Daoy (cell line): Measurements from ENCODE around the gene MYO1D. TPM values are rescaled to one million over a fixed set of nuclear protein-coding genes. Genes with fewer than 3 reads are reported as not detected.

Experiments used
- DNase-seq: peaks from one replicate; pipeline ENCODE4 v3.0.0-alpha.2; 2015; ENCODE audit warnings: low read depth
- total RNA-seq: library from RNA; depleted of rRNA; stranded (reverse); fragments of >200 nt; shearing (Covaris generic); gene quantifications from 2 replicates; pipeline ENCODE4 v1.2.3, GENCODE V29; 2014

The MYO1D gene
- total RNA-seq, 1 experiment from 2014 or later, result 25.5 TPM

DNA sequence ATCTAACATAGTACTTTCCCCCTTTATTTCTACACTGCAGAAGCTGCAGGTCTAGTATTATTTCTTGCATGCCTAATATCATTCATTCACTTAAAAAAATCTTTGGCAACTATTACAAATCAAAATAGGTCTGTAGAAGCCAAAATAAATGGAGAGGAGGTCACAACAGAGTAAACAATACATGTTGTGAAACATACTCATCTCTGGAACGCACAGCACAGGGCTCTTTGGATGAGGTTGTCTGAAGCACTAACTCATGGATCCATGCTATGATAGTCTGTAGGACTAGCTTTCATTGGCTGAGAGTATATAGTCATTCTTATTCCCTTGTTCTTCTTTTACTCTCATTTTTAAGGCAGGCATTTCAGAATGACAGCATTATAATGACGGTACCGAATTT is 21.3 kb downstream of the MYO1D start:
- no peak for DNase-seq

DNA sequence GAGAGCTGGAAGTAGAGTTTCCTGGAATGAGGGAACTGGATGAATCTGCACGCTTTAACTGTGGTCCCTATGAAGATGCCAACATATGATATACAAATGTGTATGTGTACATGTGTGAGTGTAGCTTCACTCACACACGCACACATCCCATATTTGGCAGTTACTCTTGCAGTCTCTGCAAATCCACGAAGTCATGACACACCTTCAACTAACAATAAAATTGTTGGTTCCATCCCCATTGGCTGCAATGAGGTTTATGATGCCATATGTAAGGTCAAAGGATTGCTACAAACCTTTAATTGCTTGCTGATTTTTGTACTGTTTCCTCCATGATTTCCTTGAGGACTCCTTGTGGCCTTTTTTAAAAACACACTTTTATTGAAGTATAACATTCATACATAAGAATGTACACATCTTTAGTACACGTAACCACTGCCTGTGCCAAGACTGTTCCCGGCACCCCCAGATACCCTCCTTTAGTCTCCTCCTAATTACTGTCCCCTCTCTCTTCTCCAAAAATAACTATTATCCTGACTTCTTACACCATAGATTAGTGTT is 22.0 kb downstream of the MYO1D start:
- no peak for DNase-seq

DNA sequence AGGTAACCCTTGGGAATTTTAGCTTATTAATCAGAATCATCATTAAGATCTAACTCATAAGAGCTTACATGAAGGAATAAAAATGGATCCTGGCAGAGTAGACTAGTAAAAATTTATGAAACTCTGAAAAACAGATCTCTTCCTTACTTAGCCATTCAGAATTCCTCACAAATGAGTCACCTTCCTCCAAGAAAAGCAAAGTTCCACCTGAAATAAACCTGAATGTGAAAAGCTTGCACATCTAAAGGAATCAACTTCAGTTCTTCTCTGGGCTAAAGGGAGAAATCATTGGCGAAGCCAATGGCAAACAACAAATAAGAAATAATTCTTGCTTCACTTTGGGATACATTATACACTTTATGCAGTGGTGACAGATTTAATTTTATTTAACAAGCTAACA is 22.7 kb downstream of the MYO1D start:
- peak; percentile 20 for DNase-seq

DNA sequence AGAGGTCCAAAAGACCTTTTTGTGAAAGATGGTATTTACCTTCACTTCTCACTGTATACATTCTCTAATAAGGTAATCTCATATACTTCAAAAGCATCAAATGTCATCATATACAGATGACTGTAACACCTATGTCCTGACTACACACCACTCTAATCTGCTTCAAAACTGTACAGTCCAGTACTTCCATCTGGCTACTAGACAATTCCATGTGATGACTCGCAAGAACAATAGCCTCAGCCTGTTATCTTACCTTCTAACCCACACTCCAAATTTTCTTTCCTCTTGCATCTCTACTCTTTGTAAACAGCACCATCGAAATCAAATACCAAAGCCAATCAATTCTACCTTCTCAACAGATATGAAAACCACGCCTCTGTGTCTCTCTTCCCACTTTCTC is 24.1 kb downstream of the MYO1D start:
- DNase-seq, result peak; percentile 12

DNA sequence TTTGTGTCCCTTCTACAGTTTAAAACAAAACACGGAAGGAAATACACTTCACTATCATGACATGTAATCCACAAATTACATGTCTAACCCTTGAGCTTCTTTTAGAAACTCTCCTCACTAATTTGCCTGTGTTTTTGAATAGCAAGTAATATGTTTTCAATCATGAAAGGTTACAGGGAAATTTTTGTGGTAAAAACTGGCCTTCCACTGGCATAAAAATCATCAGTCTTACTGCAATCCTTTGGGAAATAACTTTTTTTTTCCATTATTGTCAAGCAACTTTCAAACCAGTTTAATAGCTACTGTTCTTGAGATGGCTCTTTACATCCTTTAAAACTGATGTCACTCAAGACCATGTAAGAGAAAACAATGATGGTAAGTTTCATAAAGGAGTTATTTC is 27.0 kb downstream of the MYO1D start:
- DNase-seq, result no peak

DNA sequence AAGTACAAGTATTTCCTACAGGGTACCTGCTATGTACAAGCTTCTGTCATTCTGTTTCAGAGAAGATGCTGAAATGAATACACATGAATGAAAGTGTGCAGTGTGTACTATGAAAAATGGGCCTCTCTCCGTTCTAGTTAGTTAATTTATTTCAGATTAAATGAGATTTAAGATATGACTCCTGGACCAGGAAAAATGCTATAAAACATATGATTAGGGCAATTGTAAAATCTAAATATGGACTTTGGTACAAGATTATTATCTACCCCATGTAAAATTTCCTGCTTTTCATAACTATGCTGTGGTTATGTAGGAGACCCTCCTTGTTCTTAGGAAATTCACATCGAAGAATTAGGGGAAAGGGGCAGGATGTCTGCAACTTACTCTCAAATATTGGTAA is 28.9 kb downstream of the MYO1D start:
- no peak for DNase-seq

DNA sequence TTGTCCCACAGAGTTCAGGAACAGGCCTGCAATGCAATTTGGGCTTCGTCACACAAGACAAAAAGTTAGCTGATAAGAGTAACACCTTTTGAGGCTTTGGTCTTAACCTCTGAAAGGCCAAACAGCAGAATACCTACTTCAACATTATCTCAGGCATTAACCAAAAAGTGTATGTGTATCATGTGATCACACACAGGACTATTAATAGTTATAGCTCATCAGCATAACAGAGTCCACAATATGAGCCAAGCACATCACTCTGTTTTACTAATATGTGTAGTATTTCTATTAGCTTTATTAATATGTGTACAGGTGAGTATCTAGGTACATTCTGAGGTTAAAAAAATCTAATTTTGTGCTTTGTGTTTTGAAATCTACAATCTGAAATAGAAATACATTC is 30.8 kb downstream of the MYO1D start:
- DNase-seq, result no peak

DNA sequence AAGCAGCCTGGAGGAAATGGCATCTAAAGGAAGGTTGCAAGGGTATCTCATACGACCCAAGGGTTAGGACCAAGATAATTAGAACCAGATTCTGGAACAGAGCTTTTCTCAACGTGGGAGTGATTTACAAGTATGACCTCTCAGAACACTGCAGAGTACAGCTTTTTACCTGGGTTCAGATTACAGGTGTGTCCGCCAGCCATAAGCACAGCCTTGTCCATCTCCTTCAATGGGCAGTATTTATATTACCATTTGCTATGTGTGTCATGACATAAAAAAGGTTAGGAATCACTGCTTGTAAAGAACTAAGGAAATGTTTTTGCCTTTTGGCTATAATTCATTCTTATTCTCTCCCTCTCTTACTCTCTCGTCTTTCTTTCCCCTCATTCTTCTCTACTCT is 36.7 kb downstream of the MYO1D start:
- DNase-seq, result no peak

DNA sequence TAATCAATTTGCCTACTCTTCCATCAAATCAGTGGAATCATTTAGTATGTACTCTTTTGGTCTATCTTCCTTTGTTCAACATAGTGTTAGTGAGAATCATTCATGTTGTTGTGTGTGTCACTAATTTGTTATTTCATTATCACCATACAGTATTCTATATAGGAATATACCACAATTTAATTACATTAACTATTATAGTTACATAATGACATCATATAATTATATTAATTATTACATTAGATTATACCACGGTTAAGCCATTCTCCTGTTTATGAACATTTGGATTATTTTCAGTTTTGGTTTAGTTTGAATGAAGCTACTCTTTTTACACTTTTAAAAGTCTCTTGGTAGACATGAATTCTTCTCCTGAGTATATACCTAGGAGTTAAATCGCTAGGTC is 40.4 kb downstream of the MYO1D start:
- no peak for DNase-seq

DNA sequence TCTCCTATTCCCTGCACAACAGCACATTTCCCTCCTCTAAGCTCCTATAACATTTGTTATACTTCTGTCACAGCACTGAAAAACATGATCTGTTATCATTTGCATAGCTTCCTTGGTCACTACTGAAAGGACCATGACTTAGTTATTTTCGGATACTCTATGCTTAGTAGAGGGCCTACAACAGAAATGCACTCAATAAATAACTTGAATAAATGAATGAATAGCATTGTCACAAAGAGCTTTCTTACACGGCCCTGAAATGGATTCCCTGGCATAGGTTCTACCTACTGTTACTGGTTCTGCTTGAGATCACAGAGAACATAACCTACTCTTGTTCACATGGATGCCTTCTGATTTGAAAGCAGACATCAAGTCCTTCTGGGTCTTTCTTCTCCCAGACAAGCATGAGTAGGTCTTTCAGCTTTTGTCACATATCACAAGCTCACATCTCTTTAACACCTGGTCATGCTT is 41.6 kb downstream of the MYO1D start:
- DNase-seq, result no peak

DNA sequence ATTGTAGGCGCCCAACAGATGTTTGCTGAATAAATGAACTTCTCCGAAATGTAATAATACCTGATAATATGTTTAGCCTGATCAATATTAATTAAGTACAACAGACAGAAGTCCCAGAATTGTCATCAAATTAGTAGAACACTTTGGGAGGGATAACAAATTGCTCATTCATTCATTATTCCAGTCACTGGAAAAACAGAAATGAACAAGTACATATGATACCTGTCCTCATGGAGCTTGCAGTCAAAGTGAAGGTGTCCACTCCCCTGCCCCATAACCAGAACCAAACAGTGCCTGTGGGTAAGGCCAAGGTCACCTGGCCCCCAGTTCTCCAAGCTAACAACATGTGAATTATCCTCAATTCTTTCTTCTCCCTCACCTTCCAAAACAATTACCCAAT is 42.8 kb downstream of the MYO1D start:
- no peak for DNase-seq

DNA sequence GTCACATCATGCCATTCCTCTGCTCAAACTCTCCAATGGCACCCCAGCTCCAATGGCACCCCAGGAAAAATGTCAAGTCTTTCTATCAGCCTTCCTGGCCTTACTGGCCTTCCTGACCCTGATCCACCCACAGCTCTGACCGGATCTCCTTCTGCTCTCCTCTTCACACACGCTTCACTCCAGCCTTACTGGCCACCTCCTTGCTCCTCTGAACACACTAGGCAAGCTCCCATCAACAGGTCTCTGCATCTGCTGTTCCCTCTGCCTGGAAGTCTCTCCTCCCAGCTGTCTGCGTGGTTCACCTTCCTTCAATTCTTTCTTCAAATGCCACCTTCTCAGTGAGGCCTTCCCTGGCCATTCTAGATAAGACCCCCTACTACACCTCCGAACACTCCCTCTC is 43.4 kb downstream of the MYO1D start:
- DNase-seq, result no peak

DNA sequence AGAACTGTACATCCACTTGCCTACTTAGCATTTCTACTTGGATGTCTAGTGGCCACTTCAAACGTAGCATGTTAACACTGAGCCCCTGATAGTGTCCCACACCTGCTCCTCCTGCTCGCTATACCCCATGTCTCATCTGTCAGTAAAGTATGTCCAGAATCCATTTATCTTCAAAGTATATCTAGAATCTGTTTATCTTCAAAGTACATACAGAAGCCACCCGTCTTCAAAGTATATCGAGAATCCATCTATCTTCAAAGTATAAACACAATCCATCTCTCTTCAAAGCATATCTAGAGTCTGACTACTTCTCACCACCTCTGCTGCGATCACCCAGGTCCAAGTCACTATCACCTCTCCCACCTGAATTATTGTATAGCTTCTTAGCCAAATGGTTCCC is 43.8 kb downstream of the MYO1D start:
- no peak for DNase-seq

DNA sequence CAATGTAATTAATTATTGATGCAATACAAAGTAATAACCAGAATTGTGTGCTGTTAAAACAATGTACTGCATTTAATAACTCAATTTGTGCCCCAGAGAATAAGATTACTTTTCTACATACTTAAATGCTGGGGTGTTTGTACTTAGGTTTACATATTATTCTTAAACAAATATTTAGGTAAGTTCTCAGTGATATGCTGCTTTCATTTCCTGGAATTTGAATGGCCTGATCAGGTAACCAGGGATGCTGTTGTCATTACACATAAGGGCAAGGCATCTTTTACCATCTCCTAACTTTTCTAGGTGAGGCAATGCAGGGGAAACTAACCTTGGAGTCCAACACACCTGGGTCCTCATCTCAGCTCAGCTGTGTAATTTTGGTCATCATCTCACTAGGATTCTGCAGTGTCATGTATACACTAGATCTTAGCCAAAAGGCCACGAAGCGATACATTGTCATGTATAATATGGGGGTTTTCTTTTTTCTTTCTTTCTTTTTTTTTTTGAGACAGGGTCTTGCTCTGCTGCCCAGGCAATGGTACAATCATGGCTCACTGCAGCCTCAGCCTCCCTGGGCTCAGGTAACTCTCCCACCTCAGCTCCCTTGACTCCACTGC is 45.2 kb downstream of the MYO1D start:
- DNase-seq, result no peak

DNA sequence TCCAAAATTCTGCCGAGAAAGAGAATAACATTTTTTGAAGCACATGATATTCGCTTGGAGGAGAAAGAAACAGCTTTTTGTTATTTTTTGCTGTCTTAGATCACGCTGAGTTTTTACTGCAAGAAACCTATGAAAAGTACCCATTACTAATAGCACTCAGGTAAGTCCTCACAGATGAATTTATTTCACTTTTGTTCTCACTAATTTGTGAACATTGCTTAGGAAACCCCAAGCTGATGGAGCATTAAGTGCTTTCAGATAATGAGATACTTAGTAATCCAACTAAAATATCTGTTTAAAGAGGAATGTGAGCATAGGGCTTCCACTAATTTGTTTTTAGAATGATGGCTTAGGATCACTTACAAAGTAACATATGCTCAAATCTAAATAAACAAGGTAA is 45.7 kb downstream of the MYO1D start:
- no peak for DNase-seq

DNA sequence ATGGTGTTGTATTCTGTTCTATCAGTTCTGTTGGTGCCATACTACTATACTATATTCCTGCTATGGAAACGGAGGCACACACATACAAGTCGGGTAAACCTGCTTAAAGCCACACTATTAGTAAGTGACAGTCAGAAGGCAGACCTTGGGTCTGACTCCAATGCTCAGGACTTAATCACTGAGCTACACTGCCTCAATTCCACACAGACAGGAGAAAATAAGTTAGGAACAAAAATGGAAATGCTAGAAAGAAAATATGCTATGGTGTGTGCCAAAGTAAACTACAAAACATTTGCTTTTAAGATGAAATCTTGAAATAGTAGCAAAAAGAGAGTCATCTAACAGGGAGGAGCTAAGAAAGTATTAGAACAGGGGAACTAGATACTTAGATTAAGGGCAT is 48.1 kb downstream of the MYO1D start:
- DNase-seq, result no peak

DNA sequence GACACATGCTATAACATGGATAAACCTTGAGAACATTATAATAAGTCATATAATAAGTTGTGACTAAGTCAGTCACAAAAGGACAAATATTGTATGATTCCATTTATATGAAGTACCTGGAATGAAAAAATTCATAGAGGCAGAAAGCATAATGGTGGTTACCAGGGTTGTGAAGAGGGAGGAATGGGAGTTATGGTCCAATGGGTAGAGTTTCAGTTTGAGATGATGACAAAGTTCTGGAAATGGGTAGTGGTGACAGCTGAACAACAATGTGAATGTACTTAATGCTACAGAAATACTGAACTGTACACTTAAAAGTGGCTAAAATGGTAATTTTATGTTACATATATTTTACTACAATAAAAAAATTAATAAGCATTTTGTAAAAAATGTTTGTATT is 49.7 kb downstream of the MYO1D start:
- DNase-seq, result no peak

DNA sequence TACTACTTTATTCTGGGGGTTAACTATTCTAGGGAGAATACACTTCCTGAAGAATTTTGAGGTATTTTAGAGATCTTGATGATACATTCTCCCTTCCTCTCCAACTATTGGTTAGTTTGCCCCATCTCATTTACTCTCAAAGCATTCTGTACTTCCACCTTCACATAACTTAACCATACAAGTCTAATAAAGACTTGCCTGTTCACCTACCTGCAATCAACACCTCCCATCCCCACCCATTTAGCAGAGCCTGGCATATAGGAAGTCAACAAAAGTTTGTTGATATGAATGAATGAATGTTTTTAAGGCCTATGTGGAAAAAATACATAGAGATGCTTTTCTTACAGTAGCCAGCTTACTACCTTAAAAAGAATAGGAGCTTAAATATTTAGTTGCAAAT is 50.8 kb downstream of the MYO1D start:
- no peak for DNase-seq

DNA sequence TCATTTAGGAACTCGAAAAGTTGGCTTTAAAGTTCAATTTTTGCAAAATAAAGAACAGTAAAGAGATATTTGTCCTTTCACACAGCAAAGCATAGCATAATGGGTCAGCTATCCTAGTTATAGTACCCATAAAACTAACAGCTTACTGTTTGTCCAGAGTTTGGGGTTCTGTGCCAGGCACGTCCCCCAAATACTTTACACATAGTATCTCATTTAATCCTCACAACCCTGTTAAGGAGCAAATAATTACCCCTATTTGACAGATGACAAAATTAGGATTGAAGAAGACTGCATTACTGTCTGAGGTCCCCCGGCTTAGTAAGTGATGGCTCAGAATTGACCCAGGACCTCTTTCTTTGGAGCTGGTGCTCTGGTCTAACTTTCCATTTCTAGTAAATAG is 52.6 kb downstream of the MYO1D start:
- DNase-seq, result no peak

DNA sequence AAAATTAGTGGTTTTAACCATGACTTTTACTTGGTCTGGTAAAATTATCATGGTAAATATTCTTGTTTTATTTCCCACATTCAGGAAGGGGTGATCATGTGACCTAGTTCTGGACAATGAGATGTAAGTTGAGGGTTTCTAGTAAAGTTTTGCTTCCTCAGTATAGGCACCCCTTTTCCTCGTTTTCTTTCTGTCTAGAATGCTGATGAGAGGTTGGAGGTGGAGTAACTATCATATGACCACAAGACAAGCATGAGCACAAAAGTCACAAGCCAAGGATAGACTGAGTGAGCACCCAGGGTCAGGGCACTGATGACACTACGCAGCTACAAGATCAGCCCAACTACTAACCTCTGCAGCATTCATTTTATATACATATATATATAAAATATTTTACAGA is 53.9 kb downstream of the MYO1D start:
- no peak for DNase-seq

DNA sequence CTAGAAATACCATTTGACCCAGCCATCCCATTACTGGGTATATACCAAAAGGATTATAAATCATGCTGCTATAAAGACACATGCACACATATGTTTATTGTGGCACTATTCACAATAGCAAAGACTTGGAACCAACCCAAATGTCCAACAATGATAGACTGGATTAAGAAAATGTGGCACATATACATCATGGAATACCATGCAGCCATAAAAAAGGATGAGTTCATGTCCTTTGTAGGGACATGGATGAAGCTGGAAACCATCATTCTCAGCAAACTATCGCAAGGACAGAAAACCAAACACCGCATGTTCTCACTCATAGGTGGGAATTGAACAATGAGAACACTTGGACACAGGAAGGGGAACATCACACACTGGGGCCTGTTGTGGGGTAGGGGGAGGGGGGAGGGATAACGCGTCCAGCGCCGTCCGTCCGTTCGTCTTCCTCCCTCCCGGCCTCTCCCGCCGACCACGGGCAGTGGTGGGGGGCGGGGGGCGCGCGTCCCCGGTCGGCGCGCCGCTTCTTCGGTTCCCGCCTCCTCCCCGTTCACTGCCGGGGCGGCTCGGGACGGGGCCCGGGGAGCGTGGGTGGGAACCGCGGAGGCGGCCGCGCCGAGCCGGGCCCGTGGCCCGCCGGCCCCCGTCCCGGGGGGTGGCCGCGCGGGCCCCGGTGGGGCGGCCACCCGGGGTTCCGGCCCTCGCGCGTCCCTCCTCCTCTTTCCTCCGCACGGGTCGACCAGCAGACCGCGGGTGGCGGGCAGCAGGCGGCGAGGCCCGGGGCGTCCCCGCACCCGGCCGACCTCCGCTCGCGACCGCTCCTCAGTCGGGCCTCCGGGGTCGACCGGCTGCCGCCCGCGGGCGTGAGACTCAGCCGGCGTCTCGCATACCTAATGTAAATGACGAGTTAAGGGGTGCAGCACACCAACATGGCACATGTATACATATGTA is 54.7 kb downstream of the MYO1D start:
- peak; percentile 32 for DNase-seq

DNA sequence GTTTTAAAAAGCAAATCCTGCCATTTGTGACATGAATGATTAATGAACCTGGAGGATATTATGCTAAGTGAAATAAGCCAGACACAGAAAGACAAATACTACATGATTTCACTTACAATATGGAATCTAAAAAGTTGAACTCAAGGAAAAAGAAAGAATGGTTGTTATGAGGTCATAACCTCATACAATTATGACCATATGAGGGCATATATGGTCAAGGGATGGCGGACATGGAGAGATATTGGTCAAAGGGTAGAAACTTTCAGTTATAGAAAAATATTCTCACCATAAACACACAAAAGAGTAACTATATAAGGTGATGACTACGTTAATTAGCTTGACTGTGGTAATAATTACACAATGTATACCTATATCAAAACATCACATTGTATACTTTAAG is 56.5 kb downstream of the MYO1D start:
- no peak for DNase-seq

DNA sequence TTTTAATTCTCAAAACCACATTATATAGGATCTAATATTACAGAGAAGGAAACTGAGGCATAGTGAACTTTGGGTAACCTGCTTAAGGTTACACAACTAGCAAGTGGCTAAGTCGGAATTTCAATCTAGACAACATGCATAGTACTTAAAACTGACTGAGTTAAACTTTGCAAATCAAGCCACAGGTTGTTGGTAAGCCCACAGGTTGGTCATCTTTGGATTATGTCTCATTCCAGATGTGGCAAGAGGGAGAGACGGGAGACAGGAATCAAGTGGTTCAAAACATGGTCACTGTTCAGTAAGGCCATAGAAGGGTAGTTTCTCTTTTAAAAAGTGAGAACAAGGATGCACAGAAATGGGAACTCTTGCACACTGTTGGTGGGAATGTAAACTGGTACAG is 57.1 kb downstream of the MYO1D start:
- no peak for DNase-seq
